Subcutaneous abdominal adipose tissue (tissue), 5 donors: ENCODE data around the gene ADAMTS12.

Experiments used
- H3K27ac ChIP-seq: one replicate; pipeline ENCODE4 v1.7.0; 2013; ENCODE audit warnings: low read depth, mild to moderate bottlenecking, inconsistent platforms, low read length, moderate library complexity
- H3K27me3 ChIP-seq, 5 donors: one replicate each; pipeline ENCODE4 v1.7.0; 2013; ENCODE audit warnings: low read length in 5 of 5, inconsistent platforms in 1 of 5; ENCODE audit not compliant: control insufficient read depth in 5 of 5, insufficient read depth in 4 of 5
- H3K36me3 ChIP-seq, 5 donors: one replicate each; pipeline ENCODE4 v1.7.0; 2013; ENCODE audit warnings: low read length in 5 of 5; ENCODE audit not compliant: control insufficient read depth in 5 of 5, insufficient read depth in 5 of 5
- H3K4me1 ChIP-seq, 5 donors: one replicate each; pipeline ENCODE4 v1.7.0; 2013; ENCODE audit warnings: low read length in 5 of 5, mild to moderate bottlenecking in 3 of 5, moderate library complexity in 1 of 5; ENCODE audit not compliant: control insufficient read depth in 5 of 5, insufficient read depth in 5 of 5
- H3K4me3 ChIP-seq, 5 donors: one replicate each; pipeline ENCODE4 v1.7.0; 2013; ENCODE audit warnings: low read length in 5 of 5, low read depth in 1 of 5
- H3K9ac ChIP-seq, 5 donors: one replicate each; pipeline ENCODE4 v1.7.0; 2013; ENCODE audit warnings: low read length in 5 of 5, mild to moderate bottlenecking in 4 of 5, moderate library complexity in 3 of 5
- H3K9me3 ChIP-seq, 5 donors: one replicate each; pipeline ENCODE4 v1.7.0; 2013; ENCODE audit warnings: low read length in 5 of 5; ENCODE audit not compliant: control insufficient read depth in 5 of 5
- donor health status: healthy.
- donor health status: healthy.
- donor health status: healthy.
- donor health status: healthy.
- donor health status: healthy.

The ADAMTS12 gene

DNA sequence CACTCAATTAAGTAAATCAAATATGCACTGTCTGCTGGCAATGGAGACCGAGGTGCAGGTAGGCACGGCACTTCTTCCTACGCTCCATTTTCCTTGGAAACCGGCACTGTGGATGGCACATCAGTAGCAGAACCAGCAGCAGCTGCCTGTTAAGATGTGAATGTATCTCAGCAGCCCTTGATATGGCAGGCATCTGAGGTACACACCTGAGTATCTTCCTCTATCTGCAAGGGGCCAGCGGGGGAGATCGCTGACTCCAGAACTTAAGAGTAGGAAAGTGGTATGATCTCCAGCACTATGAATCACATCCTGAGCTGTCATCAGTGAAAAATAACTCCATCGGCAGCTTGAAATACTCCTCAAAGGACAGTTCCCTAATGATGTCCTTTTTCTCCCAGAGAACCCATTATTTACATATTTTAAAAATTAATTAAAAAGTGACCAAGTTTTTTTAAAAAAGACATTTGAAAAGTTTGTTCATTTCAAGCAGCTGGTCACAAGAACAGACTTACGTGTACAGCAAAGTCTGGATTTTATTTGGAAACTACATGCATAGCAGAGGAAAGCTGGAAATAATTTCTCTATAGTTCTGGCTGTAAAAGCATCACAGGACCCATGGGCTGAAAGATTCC lies 97.1 kb downstream of the ADAMTS12 start:
- Histone ChIP-seq H3K9me3 (no peaks in the 10 kb centered on the region), H3K9ac (no peak overlapping the region), H3K27me3 (no peaks in the 10 kb centered on the region), H3K27ac (peak overlapping the region; percentile 39), H3K36me3 (no peaks in the 10 kb centered on the region), H3K4me3 (peak overlapping the region in 3 of 5 donors; percentile 34 to 60 (median 36)), H3K4me1 (peaks cover 5 to 35% (median 18%) of the 10 kb centered on the region in 5 donors)

GRCh38 chr5:33793836-33794549 lies 97.8 kb downstream of the ADAMTS12 start:
- peaks cover 7 to 33% (median 19%) of the 10 kb centered on the region in 5 donors for H3K4me1 ChIP-seq
- no peaks in the 10 kb centered on the region for H3K27me3 ChIP-seq
- peak overlapping the region in 1 of 5 donors; percentile 13 for H3K9ac ChIP-seq
- peak overlapping the region; percentile 39 for H3K27ac ChIP-seq
- H3K9me3 ChIP-seq = no peaks in the 10 kb centered on the region
- H3K36me3 ChIP-seq = no peaks in the 10 kb centered on the region
- peak overlapping the region; percentile 11 to 60 (median 34) for H3K4me3 ChIP-seq

DNA sequence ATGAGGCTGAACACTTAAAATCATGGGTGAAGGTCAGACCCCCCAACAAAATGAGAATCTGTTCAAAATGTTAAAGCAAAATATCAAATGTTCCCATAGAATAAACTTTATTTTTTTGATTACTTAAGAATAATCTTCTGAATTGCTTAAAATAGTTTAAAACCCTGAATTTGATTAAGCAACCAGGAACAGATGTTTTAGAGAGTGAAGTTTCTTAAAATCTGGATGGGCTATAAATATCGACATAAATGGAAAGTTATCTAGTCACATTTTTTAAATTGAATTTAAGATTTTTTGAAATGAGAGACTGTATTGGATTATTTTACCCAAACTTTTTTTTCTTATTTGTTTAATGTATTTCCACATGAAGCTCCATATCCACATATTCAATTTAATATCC lies 98.5 kb downstream of the ADAMTS12 start:
- no peaks in the 10 kb centered on the region for H3K36me3 ChIP-seq
- no peaks in the 10 kb centered on the region for H3K9me3 ChIP-seq
- H3K4me1 ChIP-seq = peaks cover 10 to 33% (median 21%) of the 10 kb centered on the region in 5 donors
- H3K4me3 ChIP-seq = peak overlapping the region in 3 of 5 donors; percentile 23 to 60 (median 36)
- peak overlapping the region; percentile 39 for H3K27ac ChIP-seq
- H3K27me3 ChIP-seq = no peaks in the 10 kb centered on the region
- no peak overlapping the region for H3K9ac ChIP-seq

- H3K4me1 ChIP-seq = peaks cover 10 to 33% (median 21%) of the 10 kb centered on the region in 5 donors
- H3K36me3 ChIP-seq = no peaks in the 10 kb centered on the region
- H3K9me3 ChIP-seq = no peaks in the 10 kb centered on the region
- no peak overlapping the region for H3K9ac ChIP-seq
- H3K4me3 ChIP-seq = peak overlapping the region in 1 of 5 donors; percentile 6
- peak overlapping the region; percentile 39 for H3K27ac ChIP-seq
- no peaks in the 10 kb centered on the region for H3K27me3 ChIP-seq
Observed at GRCh38 chr5:33792559-33792958, 99.2 kb downstream of the ADAMTS12 start.

DNA sequence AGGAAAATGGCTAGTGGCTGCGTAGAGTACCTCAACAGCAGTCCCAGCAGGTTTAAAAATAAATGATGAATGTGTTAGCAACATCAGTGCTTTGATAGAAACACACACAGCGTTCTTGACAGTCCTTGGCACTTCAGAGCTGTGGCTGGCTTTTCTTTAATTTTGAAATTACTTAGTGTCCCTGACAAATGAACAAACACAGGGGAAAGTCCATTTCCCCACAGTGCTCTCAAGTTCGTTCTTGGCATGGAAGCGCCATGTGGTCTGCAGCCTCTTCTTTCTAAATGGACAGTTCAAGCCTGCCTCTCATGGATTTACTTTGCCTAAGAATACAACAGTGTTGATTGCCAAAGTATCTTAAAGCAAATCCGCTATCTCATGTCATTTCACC lies 102.2 kb downstream of the ADAMTS12 start:
- Histone ChIP-seq H3K27me3 (no peaks in the 10 kb centered on the region), H3K36me3 (no peaks in the 10 kb centered on the region), H3K9ac (peak overlapping the region in 1 of 5 donors; percentile 41), H3K27ac (no peak overlapping the region), H3K9me3 (peaks cover 0 to 3% (median 0%) of the 10 kb centered on the region in 5 donors), H3K4me1 (peaks cover 9 to 26% (median 21%) of the 10 kb centered on the region in 5 donors), H3K4me3 (no peak overlapping the region)

DNA sequence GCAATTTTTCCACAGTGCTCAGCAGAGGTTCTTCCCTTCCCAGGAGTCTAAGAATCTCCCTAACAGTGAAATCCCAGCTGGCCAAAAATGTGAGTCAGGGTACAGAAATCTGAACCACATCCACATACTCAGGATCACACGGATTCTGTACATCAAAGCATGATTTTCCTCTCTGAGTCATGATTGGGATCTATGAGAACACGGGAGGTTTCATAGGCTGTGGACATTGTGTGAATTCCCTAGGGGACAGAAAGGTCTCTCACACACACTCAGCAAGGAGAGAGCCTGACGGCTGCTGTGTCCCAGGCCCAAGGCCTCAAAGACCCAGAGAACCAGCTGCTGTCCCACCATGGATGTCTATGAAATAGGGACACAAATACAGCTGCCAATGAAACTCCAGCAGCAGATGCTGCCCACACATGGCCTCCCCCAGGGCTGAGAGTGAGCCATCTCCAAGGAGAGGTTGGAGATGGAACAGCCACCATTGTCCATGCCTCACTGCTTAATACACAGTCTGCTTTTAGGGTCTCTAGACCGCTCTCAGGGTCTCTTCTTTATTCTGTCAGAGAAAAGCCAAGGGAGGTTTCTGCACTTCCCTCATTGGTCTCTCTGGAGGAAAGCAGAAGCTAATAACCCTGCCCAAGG lies 102.7 kb downstream of the ADAMTS12 start:
- no peaks in the 10 kb centered on the region for H3K27me3 ChIP-seq
- peaks cover 0 to 3% (median 0%) of the 10 kb centered on the region in 5 donors for H3K9me3 ChIP-seq
- H3K9ac ChIP-seq = peak overlapping the region in 2 of 5 donors; percentile 41 to 43
- no peak overlapping the region for H3K4me3 ChIP-seq
- no peaks in the 10 kb centered on the region for H3K36me3 ChIP-seq
- peaks cover 4 to 21% (median 20%) of the 10 kb centered on the region in 5 donors for H3K4me1 ChIP-seq
- H3K27ac ChIP-seq = no peak overlapping the region

- Histone ChIP-seq H3K9ac (no peak overlapping the region), H3K4me1 (peaks cover 0 to 13% (median 11%) of the 10 kb centered on the region in 5 donors), H3K4me3 (no peak overlapping the region), H3K36me3 (no peaks in the 10 kb centered on the region), H3K27me3 (no peaks in the 10 kb centered on the region), H3K9me3 (peaks cover 0 to 3% (median 0%) of the 10 kb centered on the region in 5 donors), H3K27ac (no peak overlapping the region)
Observed at GRCh38 chr5:33785571-33785970, 106.2 kb downstream of the ADAMTS12 start.

DNA sequence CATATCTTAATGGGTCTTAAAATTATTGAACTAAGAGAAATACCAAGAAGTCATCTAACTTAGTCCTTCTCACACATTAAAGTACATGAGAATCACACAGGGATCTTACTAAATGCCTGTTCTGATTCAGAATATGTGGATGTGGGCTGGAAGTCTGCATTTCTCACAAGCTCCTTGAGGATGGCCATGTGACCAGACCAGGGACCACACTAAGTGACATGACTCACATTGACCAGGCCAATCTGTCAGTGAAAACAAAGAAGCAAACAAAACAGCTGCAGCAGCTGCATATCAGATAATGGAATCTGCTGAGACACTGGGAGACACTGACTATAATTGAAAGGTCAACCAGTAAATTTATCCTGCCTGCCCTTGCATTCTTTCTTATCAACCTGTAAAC lies 110.5 kb downstream of the ADAMTS12 start:
- Histone ChIP-seq H3K4me3 (no peak overlapping the region), H3K27ac (peak overlapping the region; percentile 7), H3K9me3 (peaks cover 0 to 3% (median 0%) of the 10 kb centered on the region in 5 donors), H3K9ac (no peak overlapping the region), H3K27me3 (no peaks in the 10 kb centered on the region), H3K36me3 (no peaks in the 10 kb centered on the region), H3K4me1 (peaks cover 0 to 13% (median 8%) of the 10 kb centered on the region in 5 donors)

DNA sequence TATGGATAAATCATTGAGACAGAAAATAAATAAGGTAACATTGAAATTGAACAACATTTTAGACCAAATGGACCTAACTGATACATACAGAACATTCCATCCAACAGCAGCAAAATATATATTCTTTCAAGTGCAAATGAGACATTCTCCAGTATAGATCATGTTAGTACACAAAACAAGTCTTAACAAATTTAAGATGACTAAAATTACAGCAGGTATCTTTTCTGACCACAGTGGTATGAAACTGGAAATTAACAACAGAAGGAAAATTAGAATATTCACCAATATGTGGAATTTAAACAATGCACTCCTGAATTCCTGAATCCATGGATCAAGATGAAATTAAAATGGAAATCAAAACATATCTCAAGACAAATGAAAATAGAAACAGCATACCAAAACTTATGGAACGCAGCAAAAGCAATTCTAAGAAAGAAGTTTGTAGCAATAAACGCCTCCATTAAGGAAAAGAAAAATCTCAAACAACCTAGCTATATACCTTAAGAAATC lies 115.6 kb downstream of the ADAMTS12 start:
- Histone ChIP-seq H3K27ac (no peak overlapping the region), H3K36me3 (no peaks in the 10 kb centered on the region), H3K9me3 (no peaks in the 10 kb centered on the region), H3K4me1 (peaks cover 6 to 50% (median 37%) of the 10 kb centered on the region in 5 donors), H3K9ac (no peak overlapping the region), H3K4me3 (no peak overlapping the region), H3K27me3 (no peaks in the 10 kb centered on the region)
